Activated naive CD4-positive, alpha-beta T cell treated with anti-CD3 and anti-CD28 coated beads, Interleukin-2, amount 50 U/mL, for 24 hours (primary cell): Measurements from ENCODE around the gene IGFBP6.

Experiments
- H3K27ac Mint-ChIP-seq: one replicate; pipeline ENCODE4 v1.8.0; 2021; ENCODE audit warnings: mild to moderate bottlenecking, mixed read lengths
- H3K27me3 Mint-ChIP-seq: one replicate; pipeline ENCODE4 v1.8.0; 2021; ENCODE audit warnings: mixed read lengths
- H3K36me3 Mint-ChIP-seq: one replicate; pipeline ENCODE4 v1.8.0; 2021; ENCODE audit warnings: mixed read lengths
- H3K4me1 Mint-ChIP-seq: one replicate; pipeline ENCODE4 v1.8.0; 2021; ENCODE audit warnings: mixed read lengths
- H3K4me3 Mint-ChIP-seq: one replicate; pipeline ENCODE4 v1.8.0; 2021; ENCODE audit warnings: mild to moderate bottlenecking, mixed read lengths
- H3K9me3 Mint-ChIP-seq: one replicate; pipeline ENCODE4 v1.8.0; 2021; ENCODE audit warnings: mixed read lengths

Gene IGFBP6

DNA sequence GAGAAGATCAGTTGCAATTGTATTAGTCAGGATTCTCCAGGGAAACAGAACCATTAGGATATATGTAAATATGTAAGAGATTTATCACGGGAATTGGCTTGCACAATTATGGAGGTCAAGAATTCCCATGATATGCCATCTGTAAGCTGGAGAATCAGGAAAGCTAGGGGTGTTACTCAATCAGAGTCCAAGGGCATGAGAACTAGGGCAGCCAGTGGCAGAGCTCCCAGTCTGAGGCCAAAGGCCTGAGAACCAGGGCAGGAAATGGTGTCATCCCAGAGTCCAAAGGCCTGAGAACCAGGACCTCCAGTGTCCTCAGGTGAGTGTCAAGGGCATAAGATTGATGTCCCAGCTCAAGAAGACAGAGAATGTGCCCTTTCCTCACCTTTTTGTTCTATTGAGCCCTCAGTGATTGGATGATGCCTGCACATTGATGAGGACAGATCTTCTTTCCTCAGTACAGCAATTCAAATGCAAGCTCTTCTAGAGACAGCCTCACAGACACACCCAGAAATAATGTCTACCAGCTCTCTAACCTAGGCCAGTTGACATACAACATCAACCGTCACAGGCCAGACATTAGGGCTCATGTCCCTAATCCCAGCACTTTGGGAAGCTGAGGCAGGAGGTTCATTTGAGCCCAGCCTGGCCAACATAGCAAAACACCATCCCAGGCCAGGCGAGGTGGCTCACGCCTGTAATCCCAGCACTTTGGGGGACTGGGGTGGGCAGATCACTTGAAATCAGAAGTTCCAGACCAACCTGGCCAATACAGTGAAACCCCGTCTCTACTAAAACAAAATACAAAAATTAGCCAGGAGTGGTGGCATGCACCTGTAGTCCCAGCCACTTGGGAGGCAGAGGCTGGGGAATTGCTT lies 48.2 kb downstream of the IGFBP6 start:
- Mint-ChIP-seq H3K4me1 (no peaks in the 10 kb centered on the region), H3K4me3 (no peak overlapping the region), H3K27me3 (no peaks in the 10 kb centered on the region), H3K27ac (no peak overlapping the region), H3K9me3 (no peaks in the 10 kb centered on the region), H3K36me3 (no peaks in the 10 kb centered on the region)

- Mint-ChIP-seq H3K36me3 (no peaks in the 10 kb centered on the region), H3K27ac (no peak overlapping the region), H3K4me1 (no peaks in the 10 kb centered on the region), H3K27me3 (no peaks in the 10 kb centered on the region), H3K4me3 (no peak overlapping the region), H3K9me3 (no peaks in the 10 kb centered on the region)
These were observed 49.7 kb downstream of the IGFBP6 start for GRCh38 chr12:53147181-53147580.

- H3K27ac Mint-ChIP-seq = no peak overlapping the region
- no peaks in the 10 kb centered on the region for H3K36me3 Mint-ChIP-seq
- no peak overlapping the region for H3K4me3 Mint-ChIP-seq
- H3K4me1 Mint-ChIP-seq = no peaks in the 10 kb centered on the region
- no peaks in the 10 kb centered on the region for H3K9me3 Mint-ChIP-seq
- no peaks in the 10 kb centered on the region for H3K27me3 Mint-ChIP-seq
These were observed 50.2 kb downstream of the IGFBP6 start for GRCh38 chr12:53147653-53148052.

DNA sequence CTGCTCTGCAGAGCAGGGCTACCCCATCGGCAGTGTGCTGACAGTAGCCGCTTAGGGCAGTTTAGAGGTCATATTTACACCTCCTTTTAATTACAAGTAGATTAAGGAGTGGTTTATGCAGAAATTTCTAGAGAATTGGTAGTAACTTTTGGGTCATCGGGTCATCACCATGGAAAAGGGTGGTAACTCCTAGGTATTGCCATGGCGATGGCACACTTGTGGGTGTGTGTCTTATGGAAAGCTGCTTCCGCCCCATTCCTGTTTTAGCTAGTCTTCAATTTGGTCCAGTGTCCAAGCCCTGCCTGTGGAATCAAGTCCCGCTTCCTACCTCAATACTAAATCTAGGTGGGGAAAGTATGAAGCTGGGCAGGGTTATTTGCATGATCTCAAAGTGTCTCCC lies 53.6 kb downstream of the IGFBP6 start:
- Mint-ChIP-seq H3K27me3 (no peaks in the 10 kb centered on the region), H3K9me3 (no peaks in the 10 kb centered on the region), H3K27ac (no peak overlapping the region), H3K4me3 (no peak overlapping the region), H3K4me1 (no peaks in the 10 kb centered on the region), H3K36me3 (no peaks in the 10 kb centered on the region)
